ENCODE measurements around the gene C12orf57.

GRCh38 chr12:6896846-6897435 lies 46.9 kb upstream of the C12orf57 start:
- TF ChIP-seq EZH2 (IDR thresholded peaks at IDR 0.05; ENCODE audit: insufficient read depth, poor library complexity, severe bottlenecking), result no peak
- no peak for TF ChIP-seq EZH2phosphoT487 (IDR thresholded peaks at IDR 0.05; ENCODE audit: insufficient read depth, low read depth)
